ENCODE results near the gene OLFM1. TPM values are rescaled to one million over a fixed set of nuclear protein-coding genes. Genes with fewer than 3 reads are reported as not detected.

Gene OLFM1
- total RNA-seq, 4 donors from 2014 or later, result 18.7 to 46.1 (median 38.6) TPM

GRCh38 chr9:135166565-135166964 is 79.1 kb downstream of the OLFM1 start:
- TF ChIP-seq EP300 (IDR thresholded peaks at IDR 0.05), result no peak
- TF ChIP-seq POLR2AphosphoS5 (IDR thresholded peaks at IDR 0.05), result no peak
- TF ChIP-seq POLR2A (IDR thresholded peaks at IDR 0.05; ENCODE audit: low read depth), result no peak
- TF ChIP-seq CTCF (IDR thresholded peaks at IDR 0.05), result no peak
- intact Hi-C loops (cut with DNase I), result no loop called here
- WGBS, result 83% methylated on average over 7 of the region's 14 CpGs
- Histone ChIP-seq H3K4me3 (no peak overlapping the region), H3K4me1 (no peaks in the 10 kb centered on the region), H3K9me3 (no peaks in the 10 kb centered on the region), H3K27me3 (peaks cover 0 to 74% (median 3%) of the 10 kb centered on the region in 4 donors), H3K27ac (replicated peaks in 1 of 4) (no peak overlapping the region), H3K36me3 (no peaks in the 10 kb centered on the region)
- no peak for DNase-seq (ENCODE audit: extremely low spot score)

- intact Hi-C loops (cut with DNase I), result no loop called here
- no peaks in the 10 kb centered on the region for H3K4me1 ChIP-seq
- no peak overlapping the region for H3K4me3 ChIP-seq
- no peak overlapping the region for H3K27ac ChIP-seq (replicated peaks in 1 of 4)
- H3K27me3 ChIP-seq, result peaks cover 0 to 71% (median 3%) of the 10 kb centered on the region in 4 donors
- no peak for DNase-seq (ENCODE audit: extremely low spot score)
- no peaks in the 10 kb centered on the region for H3K9me3 ChIP-seq
- no peak for TF ChIP-seq POLR2A (IDR thresholded peaks at IDR 0.05; ENCODE audit: low read depth)
- no peak for TF ChIP-seq CTCF (IDR thresholded peaks at IDR 0.05)
- no peak for TF ChIP-seq EP300 (IDR thresholded peaks at IDR 0.05)
- no peak for TF ChIP-seq POLR2AphosphoS5 (IDR thresholded peaks at IDR 0.05)
- WGBS, result 79% methylated on average over 12 of the region's 12 CpGs
- no peaks in the 10 kb centered on the region for H3K36me3 ChIP-seq
Observed at GRCh38 chr9:135167356-135167755, 79.9 kb downstream of the OLFM1 start.

GRCh38 chr9:135167849-135168655 is 80.6 kb downstream of the OLFM1 start:
- H3K36me3 ChIP-seq, result no peaks in the 10 kb centered on the region
- no peak overlapping the region for H3K27ac ChIP-seq (replicated peaks in 1 of 4)
- intact Hi-C loops (cut with DNase I), result no loop called here
- H3K27me3 ChIP-seq, result peaks cover 0 to 72% (median 3%) of the 10 kb centered on the region in 4 donors
- TF ChIP-seq POLR2A (IDR thresholded peaks at IDR 0.05; ENCODE audit: low read depth) (no peak), POLR2AphosphoS5 (IDR thresholded peaks at IDR 0.05) (no peak), EP300 (IDR thresholded peaks at IDR 0.05) (no peak), CTCF (IDR thresholded peaks at IDR 0.05) (no peak)
- no peaks in the 10 kb centered on the region for H3K4me1 ChIP-seq
- no peak for DNase-seq (ENCODE audit: extremely low spot score)
- no peak overlapping the region for H3K4me3 ChIP-seq
- H3K9me3 ChIP-seq, result no peaks in the 10 kb centered on the region
- WGBS, result 73% methylated on average over 21 of the region's 23 CpGs

GRCh38 chr9:135169709-135170226 is 82.3 kb downstream of the OLFM1 start:
- 68% methylated on average over 10 of the region's 10 CpGs for WGBS
- Histone ChIP-seq H3K4me1 (no peaks in the 10 kb centered on the region), H3K4me3 (no peak overlapping the region), H3K9me3 (no peaks in the 10 kb centered on the region), H3K27ac (replicated peaks in 1 of 4) (no peak overlapping the region), H3K27me3 (peaks cover 0 to 76% (median 3%) of the 10 kb centered on the region in 4 donors), H3K36me3 (no peaks in the 10 kb centered on the region)
- DNase-seq (ENCODE audit: extremely low spot score), result no peak
- TF ChIP-seq POLR2A (IDR thresholded peaks at IDR 0.05; ENCODE audit: low read depth) (no peak), EP300 (IDR thresholded peaks at IDR 0.05) (no peak), POLR2AphosphoS5 (IDR thresholded peaks at IDR 0.05) (no peak), CTCF (IDR thresholded peaks at IDR 0.05) (no peak)
- intact Hi-C loops (cut with DNase I), result no loop called here

All from esophagus muscularis mucosa (tissue), 4 donors.